Astrocyte of the cerebellum (primary cell): ENCODE measurements around the gene NAMPT.
A peak's percentile ranks its signal among the peaks of the same experiment; 100 is the strongest.

Experiments
- DNase-seq: peaks from one replicate; pipeline ENCODE4 v3.0.0-alpha.2; 2011; ENCODE audit warnings: low read depth
- H3K4me3 ChIP-seq: 2 replicates; pipeline ENCODE4 v1.5.1; 2011; ENCODE audit warnings: mild to moderate bottlenecking, low read depth, low read length, moderate library complexity
- in situ Hi-C: cut with HindIII; loops from 2 replicates; pipeline ENCODE4 v1.10.0; 2017; ENCODE audit warnings: low sequenced_read_pairs
- TF ChIP-seq, protein P1 (sequence below): IDR thresholded peaks from 2 replicates; pipeline ENCODE4 v1.5.1; 2012; ENCODE audit warnings: low read length, low read depth, moderate library complexity, mild to moderate bottlenecking; ENCODE audit errors: missing control alignments

NAMPT gene

DNA sequence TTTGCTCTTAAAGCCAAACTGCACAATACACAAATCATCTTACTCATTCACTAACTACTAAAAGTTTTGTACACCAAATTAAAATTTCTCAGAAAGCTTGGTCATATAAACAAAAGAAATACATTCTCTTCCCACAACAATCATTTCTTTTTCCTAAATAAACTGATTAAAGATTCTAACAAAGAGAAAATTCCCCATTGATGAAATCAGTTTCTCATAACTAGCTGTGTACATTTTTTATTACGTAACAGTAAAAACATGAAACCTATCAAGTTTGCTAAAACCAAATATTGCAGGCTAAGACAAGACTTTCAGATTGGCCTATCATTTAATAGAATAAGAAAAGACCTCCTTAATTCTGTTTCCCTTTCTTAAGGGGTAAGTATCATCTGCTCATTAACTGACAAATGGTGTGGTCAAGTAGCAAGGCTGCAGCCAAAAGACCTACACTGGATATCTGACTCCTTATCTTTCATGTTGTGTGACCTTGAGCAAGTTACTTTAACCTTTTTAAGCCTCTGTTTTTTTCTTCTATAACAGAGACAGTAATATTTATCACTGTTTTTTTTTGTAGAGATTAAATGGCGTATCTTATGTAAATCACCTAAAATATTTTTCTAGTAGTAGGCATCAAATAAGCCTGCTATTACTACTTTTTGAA, 22.4 kb downstream of the NAMPT start:
- in situ Hi-C loops = no loop called here
- TF ChIP-seq, protein P1, sequence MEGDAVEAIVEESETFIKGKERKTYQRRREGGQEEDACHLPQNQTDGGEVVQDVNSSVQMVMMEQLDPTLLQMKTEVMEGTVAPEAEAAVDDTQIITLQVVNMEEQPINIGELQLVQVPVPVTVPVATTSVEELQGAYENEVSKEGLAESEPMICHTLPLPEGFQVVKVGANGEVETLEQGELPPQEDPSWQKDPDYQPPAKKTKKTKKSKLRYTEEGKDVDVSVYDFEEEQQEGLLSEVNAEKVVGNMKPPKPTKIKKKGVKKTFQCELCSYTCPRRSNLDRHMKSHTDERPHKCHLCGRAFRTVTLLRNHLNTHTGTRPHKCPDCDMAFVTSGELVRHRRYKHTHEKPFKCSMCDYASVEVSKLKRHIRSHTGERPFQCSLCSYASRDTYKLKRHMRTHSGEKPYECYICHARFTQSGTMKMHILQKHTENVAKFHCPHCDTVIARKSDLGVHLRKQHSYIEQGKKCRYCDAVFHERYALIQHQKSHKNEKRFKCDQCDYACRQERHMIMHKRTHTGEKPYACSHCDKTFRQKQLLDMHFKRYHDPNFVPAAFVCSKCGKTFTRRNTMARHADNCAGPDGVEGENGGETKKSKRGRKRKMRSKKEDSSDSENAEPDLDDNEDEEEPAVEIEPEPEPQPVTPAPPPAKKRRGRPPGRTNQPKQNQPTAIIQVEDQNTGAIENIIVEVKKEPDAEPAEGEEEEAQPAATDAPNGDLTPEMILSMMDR = no peak
- no peak overlapping the region for H3K4me3 ChIP-seq
- DNase-seq = no peak

GRCh38 chr7:106260136-106260561, 24.6 kb downstream of the NAMPT start:
- H3K4me3 ChIP-seq = no peak overlapping the region
- in situ Hi-C loops = no loop called here
- TF ChIP-seq, protein P1 = no peak
- DNase-seq = peak; percentile 80

DNA sequence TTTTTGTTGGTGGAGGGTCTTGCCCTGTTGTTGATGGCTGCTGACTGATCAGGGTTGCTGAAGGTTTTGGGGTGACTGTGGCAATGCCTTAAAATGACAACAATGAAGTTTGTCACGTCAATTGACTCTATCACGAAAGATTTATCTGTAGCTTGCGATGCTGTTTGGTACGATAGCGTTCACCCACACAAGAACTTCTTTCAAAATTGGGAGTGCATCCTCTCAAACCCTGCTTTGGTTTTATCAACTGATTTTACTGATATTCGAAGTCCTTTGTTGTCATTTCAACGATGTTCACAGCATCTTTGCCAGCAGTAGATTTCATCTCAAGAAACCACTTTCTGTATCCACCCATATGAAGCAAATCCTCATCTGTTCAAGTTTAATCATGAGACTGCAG, 26.0 kb downstream of the NAMPT start:
- TF ChIP-seq, protein P1 = no peak
- DNase-seq = no peak
- in situ Hi-C loops = no loop called here

GRCh38 chr7:106257752-106258151, 27.0 kb downstream of the NAMPT start:
- no peak overlapping the region for H3K4me3 ChIP-seq
- in situ Hi-C loops = no loop called here
- TF ChIP-seq, protein P1 = no peak
- no peak for DNase-seq

More for the DNA sequence above, 26.0 kb downstream of the NAMPT start:
- H3K4me3 ChIP-seq = no peak overlapping the region

DNA sequence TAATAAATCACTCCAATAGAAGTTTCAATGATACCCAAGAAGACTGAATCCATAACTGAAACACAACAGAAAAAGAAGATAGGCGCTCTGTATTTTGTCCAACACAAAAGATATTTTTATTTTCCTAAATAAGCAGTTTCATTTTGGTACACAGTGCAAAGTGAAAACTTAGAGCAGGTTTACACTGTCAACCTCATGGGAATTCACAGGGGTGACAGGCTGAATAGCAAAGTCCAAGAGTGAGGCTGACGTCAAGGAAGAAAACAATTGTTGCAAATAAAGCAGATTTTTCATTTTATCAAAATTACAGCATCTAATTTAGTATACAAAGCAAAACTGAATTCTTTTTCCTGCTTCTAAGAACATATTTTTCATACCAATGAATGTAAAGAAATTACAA, 28.6 kb downstream of the NAMPT start:
- DNase-seq = no peak
- H3K4me3 ChIP-seq = no peak overlapping the region

DNA sequence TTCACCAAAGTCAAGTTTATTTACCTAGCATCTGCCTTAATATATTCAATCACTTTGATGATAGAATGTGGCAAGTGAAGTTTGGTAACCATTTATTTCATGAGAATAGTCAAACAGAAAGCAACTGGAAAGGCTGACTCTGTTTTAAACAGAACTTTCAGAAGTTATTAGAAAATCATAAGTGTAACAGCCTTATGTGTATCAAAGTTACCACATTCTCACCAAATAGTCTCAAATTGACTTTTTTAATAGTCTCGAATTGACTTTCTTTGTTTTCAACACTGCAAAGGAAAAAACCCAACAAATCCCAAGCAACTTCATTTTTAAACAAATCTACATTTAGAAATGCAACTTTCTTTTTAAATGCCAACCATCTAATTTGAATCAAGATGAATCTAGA, 29.5 kb downstream of the NAMPT start:
- in situ Hi-C loops = no loop called here
- TF ChIP-seq, protein P1 = no peak
- H3K4me3 ChIP-seq = no peak overlapping the region
- no peak for DNase-seq

More for the DNA sequence above, 28.6 kb downstream of the NAMPT start:
- in situ Hi-C loops = no loop called here
- TF ChIP-seq, protein P1 = no peak
